Prostate gland (tissue), 2 donors: ENCODE results near the gene CDYL2. TPM values are rescaled to one million over a fixed set of nuclear protein-coding genes. Genes with fewer than 3 reads are reported as not detected.
A peak's percentile ranks its signal among the peaks of the same experiment; 100 is the strongest.

Experiments
- DNase-seq: peaks from one replicate; pipeline ENCODE4 v3.0.0-alpha.2; 2019; ENCODE audit warnings: low spot score
- H3K27ac ChIP-seq, 2 donors: fragments of 200-600 bp; sonication (generic); 2 replicates each; pipeline ENCODE4 v1.5.1; 2017 to 2019
- H3K27me3 ChIP-seq: fragments of 200-600 bp; sonication (generic); replicated peaks from 2 replicates; pipeline ENCODE4 v1.5.1; 2019; ENCODE audit not compliant: insufficient read depth
- H3K36me3 ChIP-seq, 2 donors: fragments of 200-600 bp; sonication (generic); 1 replicate in 1 of 2; 2 replicates in 1 of 2; pipeline versions ENCODE4 v1.5.1 to v1.8.1; 2017 to 2019
- H3K4me1 ChIP-seq: fragments of 200-600 bp; sonication (generic); replicated peaks from 2 replicates; pipeline ENCODE4 v1.5.1; 2019
- H3K4me3 ChIP-seq, 2 donors: fragments of 200-600 bp; sonication (generic); 2 replicates each; pipeline ENCODE4 v1.5.1; 2017 to 2019
- H3K9me3 ChIP-seq: fragments of 200-600 bp; sonication (generic); 2 replicates; pipeline ENCODE4 v1.5.1; 2017
- CTCF ChIP-seq, 4 experiments: fragments of 200-600 bp in 2 of 4; fragments of 450-650 bp in 2 of 4; sonication (generic) in 2 of 4; IDR thresholded peaks; 1 replicate in 3 of 4; 2 replicates in 1 of 4; pipeline ENCODE4 v1.5.1; 2016 to 2019; ENCODE audit warnings: antibody characterized with exemption in 4 of 4, mild to moderate bottlenecking in 2 of 4, moderate library complexity in 2 of 4
- POLR2A ChIP-seq: fragments of 450-650 bp; IDR thresholded peaks from one replicate; pipeline ENCODE4 v1.6.1; 2016; ENCODE audit warnings: antibody characterized with exemption, mild to moderate bottlenecking
- POLR2AphosphoS5 ChIP-seq: sonication (generic); formaldehyde crosslinking; IDR thresholded peaks from one replicate; pipeline ENCODE4 v1.6.1; 2017; ENCODE audit warnings: antibody characterized with exemption
- WGBS: methylation state at CpG from one replicate; pipeline ENCODE4 v1.1.5; 2018; 5-methylcytosine and 5-hydroxymethylcytosine counted together
- intact Hi-C: fragments of 100-400 bp; cut with DNase I; formaldehyde crosslinking; loops from one replicate; pipeline ENCODE4 v1.14.2; 2022
- total RNA-seq, 2 donors: library from RNA; depleted of rRNA; stranded (reverse); fragments of >200 nt; gene quantifications; one replicate each; pipeline ENCODE4 v1.1.0, GENCODE V29; 2016

The CDYL2 gene
- total RNA-seq, 2 donors from 2014 or later, result 42.8 to 63.7 TPM

- no peaks in the 10 kb centered on the region for H3K36me3 ChIP-seq
- H3K4me3 ChIP-seq, result no peak overlapping the region
- H3K4me1 ChIP-seq, result no peaks in the 10 kb centered on the region
- no peak overlapping the region for H3K27ac ChIP-seq
- no peak for TF ChIP-seq CTCF (IDR thresholded peaks at IDR 0.05)
- no peak for TF ChIP-seq POLR2A
- no peak for TF ChIP-seq POLR2AphosphoS5
- intact Hi-C loops, result no loop called here
- WGBS, result 96% methylated on average over 3 of the region's 3 CpGs
- H3K27me3 ChIP-seq, result no peaks in the 10 kb centered on the region
- peak; percentile 1 for DNase-seq
- no peaks in the 10 kb centered on the region for H3K9me3 ChIP-seq
Measured at GRCh38 chr16:80683646-80684045, 120.8 kb downstream of the CDYL2 start.

- no peak for TF ChIP-seq POLR2AphosphoS5
- H3K27me3 ChIP-seq, result no peaks in the 10 kb centered on the region
- no peaks in the 10 kb centered on the region for H3K4me1 ChIP-seq
- no peaks in the 10 kb centered on the region for H3K36me3 ChIP-seq
- intact Hi-C loops, result no loop called here
- DNase-seq, result no peak
- WGBS, result 68% methylated on average over 18 of the region's 18 CpGs
- H3K4me3 ChIP-seq, result no peak overlapping the region
- no peaks in the 10 kb centered on the region for H3K9me3 ChIP-seq
- no peak overlapping the region for H3K27ac ChIP-seq
Measured at GRCh38 chr16:80682421-80683070, 121.9 kb downstream of the CDYL2 start.

GRCh38 chr16:80681436-80681835 is 123.0 kb downstream of the CDYL2 start:
- intact Hi-C loops, result no loop called here
- DNase-seq, result no peak
- H3K27ac ChIP-seq, result no peak overlapping the region

GRCh38 chr16:80680839-80681238 is 123.6 kb downstream of the CDYL2 start:
- Histone ChIP-seq H3K36me3 (no peaks in the 10 kb centered on the region), H3K4me3 (no peak overlapping the region), H3K27ac (no peak overlapping the region), H3K27me3 (no peaks in the 10 kb centered on the region), H3K4me1 (no peaks in the 10 kb centered on the region), H3K9me3 (no peaks in the 10 kb centered on the region)
- DNase-seq, result no peak
- WGBS, result 96% methylated on average over 6 of the region's 6 CpGs
- no peak for TF ChIP-seq POLR2AphosphoS5
- TF ChIP-seq CTCF (IDR thresholded peaks at IDR 0.05), result no peak
- no peak for TF ChIP-seq POLR2A
- intact Hi-C loops, result no loop called here

More at GRCh38 chr16:80681436-80681835, 123.0 kb downstream of the CDYL2 start:
- no peak overlapping the region for H3K4me3 ChIP-seq
- no peaks in the 10 kb centered on the region for H3K36me3 ChIP-seq
- TF ChIP-seq POLR2A, result no peak
- no peak for TF ChIP-seq POLR2AphosphoS5
- no peak for TF ChIP-seq CTCF (IDR thresholded peaks at IDR 0.05)
- 89% methylated on average over 7 of the region's 7 CpGs for WGBS
- H3K4me1 ChIP-seq, result no peaks in the 10 kb centered on the region
- no peaks in the 10 kb centered on the region for H3K27me3 ChIP-seq
- no peaks in the 10 kb centered on the region for H3K9me3 ChIP-seq

GRCh38 chr16:80680046-80680445 is 124.4 kb downstream of the CDYL2 start:
- Histone ChIP-seq H3K4me1 (no peaks in the 10 kb centered on the region), H3K27ac (no peak overlapping the region), H3K36me3 (no peaks in the 10 kb centered on the region), H3K9me3 (no peaks in the 10 kb centered on the region), H3K27me3 (no peaks in the 10 kb centered on the region), H3K4me3 (no peak overlapping the region)
- intact Hi-C loops, result no loop called here
- DNase-seq, result no peak
- WGBS, result 92% methylated on average over 7 of the region's 7 CpGs
- TF ChIP-seq POLR2A (no peak), POLR2AphosphoS5 (no peak), CTCF (IDR thresholded peaks at IDR 0.05) (no peak)
